Neural cell (in vitro differentiated cells): Measurements from ENCODE around the gene PRELID2.

Experiments
- CTCF ChIP-seq: fragments of 450-650 bp; IDR thresholded peaks from 2 replicates; pipeline ENCODE4 v1.5.1; 2014; ENCODE audit warnings: antibody characterized with exemption, mild to moderate bottlenecking, moderate library complexity; ENCODE audit not compliant: poor library complexity, severe bottlenecking
- EP300 ChIP-seq: fragments of 450-650 bp; conservative IDR thresholded peaks from 2 replicates; pipeline ENCODE4 v1.6.1; 2014; ENCODE audit warnings: antibody characterized with exemption, mild to moderate bottlenecking, moderate library complexity; ENCODE audit not compliant: poor library complexity, severe bottlenecking
- EZH2 ChIP-seq: fragments of 200-600, 300-800 bp; shearing (Covaris generic), sonication (generic); IDR thresholded peaks from 2 replicates; pipeline ENCODE4 v1.6.1; 2014; ENCODE audit warnings: antibody characterized with exemption, low read length, borderline replicate concordance, mild to moderate bottlenecking; ENCODE audit not compliant: insufficient read depth, poor library complexity, severe bottlenecking
- POLR2AphosphoS5 ChIP-seq: IDR thresholded peaks from 2 replicates; pipeline ENCODE4 v1.6.1; 2012
- RAD21 ChIP-seq: fragments of 450-650 bp; conservative IDR thresholded peaks from 2 replicates; pipeline ENCODE4 v1.6.1; 2014; ENCODE audit warnings: antibody characterized with exemption, mild to moderate bottlenecking, moderate library complexity
- REST ChIP-seq: IDR thresholded peaks from 2 replicates; pipeline ENCODE4 v1.6.1; 2012; ENCODE audit warnings: borderline replicate concordance
- SMC3 ChIP-seq: fragments of 450-650 bp; conservative IDR thresholded peaks from 2 replicates; pipeline ENCODE4 v1.6.1; 2014; ENCODE audit warnings: antibody characterized with exemption, mild to moderate bottlenecking, moderate library complexity; ENCODE audit not compliant: poor library complexity
- TAF1 ChIP-seq: IDR thresholded peaks from 2 replicates; pipeline ENCODE4 v1.6.1; 2012; ENCODE audit warnings: low read depth

- TF ChIP-seq CTCF = no peak
- TF ChIP-seq EP300 = no peak
- TF ChIP-seq EZH2 = no peak
- TF ChIP-seq POLR2AphosphoS5 = no peak
- no peak for TF ChIP-seq RAD21
- TF ChIP-seq SMC3 = no peak
- no peak for TF ChIP-seq REST
- TF ChIP-seq TAF1 = no peak
Observed at GRCh38 chr5:145800181-145800580, 35.0 kb downstream of the PRELID2 start.
